Measurements from ENCODE around the gene CFAP69.
"Not testable (repeated sequence)": the region's sequence is repeated elsewhere in the genome, so short reads cannot be mapped to it uniquely, and the experiment has no call there.

CFAP69 gene

DNA sequence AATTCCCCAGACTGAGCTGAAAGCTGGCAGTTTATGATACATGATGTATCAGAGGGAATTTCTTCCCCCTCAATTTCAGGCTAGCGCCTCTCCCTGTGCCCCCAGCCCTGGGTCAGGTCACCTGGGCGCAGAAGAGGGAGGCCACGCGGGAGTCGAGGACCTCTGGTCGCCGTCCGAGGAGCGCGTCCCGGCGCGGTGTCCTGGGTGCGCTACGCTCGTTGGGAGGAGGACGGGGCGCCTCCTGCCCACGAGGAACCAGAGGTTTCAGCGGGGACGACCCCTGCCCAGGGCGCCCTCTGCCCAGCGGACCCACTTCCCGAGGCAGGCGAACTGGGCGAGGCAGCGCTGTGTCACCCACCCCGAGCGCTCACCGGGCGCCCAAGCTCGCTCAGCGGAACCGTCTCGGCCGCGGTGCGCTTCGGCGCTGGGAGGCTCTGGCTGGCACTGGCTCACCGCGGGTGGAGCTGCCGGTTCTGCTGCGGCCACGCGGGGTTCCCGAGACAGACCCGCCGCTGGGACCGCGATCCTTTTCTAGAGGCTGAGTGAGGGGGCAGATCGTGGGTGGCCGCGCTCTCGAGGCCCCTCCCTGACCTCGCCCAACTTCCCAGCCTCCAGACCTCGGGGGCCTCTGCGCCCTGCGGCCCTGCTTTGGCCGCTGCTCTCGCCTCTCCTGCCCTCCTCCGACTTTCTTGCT is 76.0 kb downstream of the CFAP69 start, which contains the start of gene FAM237B:
Gene FAM237B, minus strand, starts transcription at position 504 of the 694 bp plus-strand sequence. CDS start 1,556 bp downstream, outside the sequence.
- intact Hi-C loops (cut with DNase I) = no loop called here
- DNase-seq = peak in 18 of 42 donors; percentile 3 to 48 (median 20)

DNA sequence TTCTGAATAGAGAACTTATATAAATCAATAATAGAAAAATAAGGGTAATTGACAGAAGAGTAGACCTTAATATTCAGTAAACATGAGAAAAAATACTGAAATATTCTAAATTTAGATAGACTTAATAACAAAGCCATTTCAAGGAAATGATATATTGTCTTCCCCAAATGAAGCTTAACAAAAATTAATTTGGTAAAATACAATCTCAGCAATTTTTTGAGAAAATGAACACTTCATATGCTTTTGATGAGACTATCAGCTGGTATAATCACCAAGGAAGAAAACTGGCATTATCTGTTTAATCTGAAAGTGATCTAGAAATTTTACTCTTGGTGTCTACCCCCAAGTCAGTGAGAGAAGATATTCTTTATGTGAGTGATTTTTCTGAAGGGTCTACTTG is 77.9 kb downstream of the CFAP69 start:
- no peak for DNase-seq
- intact Hi-C loops (cut with DNase I) = no loop called here

DNA sequence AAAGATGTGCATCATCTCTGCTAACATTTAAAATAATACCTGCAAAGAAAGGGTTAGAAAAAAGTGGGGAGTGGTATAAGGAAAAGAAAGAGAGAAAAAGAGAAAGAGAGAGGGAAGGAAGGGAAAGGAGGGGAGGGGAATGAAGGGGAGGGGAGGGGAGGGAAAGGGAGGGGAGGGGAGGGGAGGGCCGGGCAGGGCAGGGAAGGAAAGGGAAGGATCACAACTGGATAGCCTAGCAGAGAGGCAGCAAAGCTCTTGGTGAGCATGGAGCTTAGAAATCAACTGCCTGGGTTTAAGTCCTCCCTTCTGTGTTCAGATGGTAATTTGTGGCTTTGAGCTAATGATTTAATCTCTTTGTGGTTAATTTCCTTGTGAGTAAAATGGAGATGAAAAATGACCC is 81.5 kb downstream of the CFAP69 start:
- intact Hi-C loops (cut with DNase I) = no loop called here
- no peak for DNase-seq

DNA sequence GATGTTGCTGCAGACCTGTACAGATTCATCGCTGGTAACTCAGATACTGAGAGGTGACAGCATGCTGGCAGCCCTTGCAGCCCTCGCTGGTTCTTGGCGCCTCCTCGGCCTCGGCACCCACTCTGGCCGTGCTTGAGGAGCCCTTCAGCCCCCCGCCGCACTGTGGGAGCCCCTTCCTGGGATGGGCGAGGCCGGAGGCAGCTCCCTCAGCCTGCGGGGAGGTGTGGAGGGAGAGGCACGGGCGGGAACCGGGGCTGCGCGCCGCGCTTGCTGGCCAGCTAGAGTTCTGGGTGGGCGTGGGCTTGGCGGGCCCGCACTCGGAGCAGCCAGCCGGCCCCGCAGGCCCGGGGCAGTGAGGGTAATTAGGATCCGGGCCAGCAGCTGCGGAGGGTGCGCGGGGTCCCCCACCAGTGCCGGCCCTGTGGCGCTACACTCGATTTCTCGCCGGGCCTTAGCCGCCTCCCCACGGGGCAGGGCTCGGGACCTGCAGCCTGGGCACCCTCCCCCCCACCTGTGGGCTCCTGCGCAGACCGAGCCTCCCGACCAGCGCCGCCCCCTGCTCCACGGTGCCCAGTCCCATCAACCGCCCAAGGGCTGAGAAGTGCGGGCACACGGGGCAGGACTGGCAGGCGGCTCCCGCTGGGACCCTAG is 89.3 kb downstream of the CFAP69 start:
- no peak for DNase-seq
- intact Hi-C loops (cut with DNase I) = no loop called here

DNA sequence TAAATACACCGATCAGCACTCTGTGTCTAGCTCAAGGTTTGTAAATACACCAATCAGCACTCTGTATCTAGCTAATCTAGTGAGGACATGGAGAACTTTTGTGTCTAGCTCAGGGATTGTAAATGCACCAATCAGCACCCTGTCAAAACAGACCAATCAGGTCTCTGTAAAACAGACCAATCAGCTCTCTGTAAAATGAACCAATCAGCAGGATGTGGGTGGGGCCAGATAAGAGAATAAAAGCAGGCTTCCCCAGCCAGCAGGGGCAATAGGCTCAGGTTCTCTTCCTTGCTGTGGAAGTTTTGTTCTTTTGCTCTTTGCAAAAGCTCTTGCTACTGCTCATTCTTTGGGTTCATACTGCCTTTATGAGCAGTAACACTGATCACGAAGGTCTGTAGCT is 90.0 kb downstream of the CFAP69 start:
- intact Hi-C loops (cut with DNase I); DNase-seq: not testable (repeated sequence)

DNA sequence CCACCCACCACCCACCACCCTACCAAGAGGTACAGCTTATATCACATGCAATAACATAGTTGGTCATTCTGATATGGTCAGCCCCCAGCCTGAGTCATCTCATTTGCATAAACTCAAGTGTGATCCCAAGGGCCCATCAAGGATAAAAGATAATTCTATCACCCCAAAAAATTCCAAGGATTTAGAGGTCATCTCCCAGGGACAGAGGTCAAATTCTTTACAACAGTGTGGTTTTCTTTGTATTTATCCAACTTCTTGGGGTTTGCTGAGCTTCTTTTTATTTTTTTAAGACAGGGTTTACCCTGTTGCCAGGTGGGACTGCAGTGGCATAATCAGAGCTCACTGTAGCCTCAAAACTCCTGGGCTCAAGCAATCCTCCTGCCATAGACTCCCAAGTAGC is 92.1 kb downstream of the CFAP69 start:
- intact Hi-C loops (cut with DNase I) = no loop called here
- no peak for DNase-seq

DNA sequence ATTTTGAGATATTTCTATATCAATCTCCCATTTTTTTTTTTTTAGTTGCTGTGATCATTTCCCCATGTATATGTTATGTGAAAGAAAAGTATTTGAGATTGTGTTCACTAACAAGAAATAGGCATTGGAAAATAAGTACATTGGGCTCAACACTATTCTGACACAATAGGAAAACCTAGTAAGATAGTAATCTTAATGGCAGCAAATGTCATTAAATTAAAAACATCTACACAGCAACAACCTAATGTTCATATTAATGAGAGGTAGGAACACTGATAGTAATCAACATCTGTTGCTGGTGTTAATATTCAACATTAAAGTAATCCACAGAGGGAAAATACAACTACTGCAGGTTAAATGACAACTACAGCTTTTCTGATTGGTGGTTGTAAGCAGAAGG is 100.0 kb downstream of the CFAP69 start:
- intact Hi-C loops (cut with DNase I) = loop anchor here (5.0 kb wide), 1 partner anchor 62 kb away; no protein-coding TSS in a partner anchor
- no peak for DNase-seq

DNA sequence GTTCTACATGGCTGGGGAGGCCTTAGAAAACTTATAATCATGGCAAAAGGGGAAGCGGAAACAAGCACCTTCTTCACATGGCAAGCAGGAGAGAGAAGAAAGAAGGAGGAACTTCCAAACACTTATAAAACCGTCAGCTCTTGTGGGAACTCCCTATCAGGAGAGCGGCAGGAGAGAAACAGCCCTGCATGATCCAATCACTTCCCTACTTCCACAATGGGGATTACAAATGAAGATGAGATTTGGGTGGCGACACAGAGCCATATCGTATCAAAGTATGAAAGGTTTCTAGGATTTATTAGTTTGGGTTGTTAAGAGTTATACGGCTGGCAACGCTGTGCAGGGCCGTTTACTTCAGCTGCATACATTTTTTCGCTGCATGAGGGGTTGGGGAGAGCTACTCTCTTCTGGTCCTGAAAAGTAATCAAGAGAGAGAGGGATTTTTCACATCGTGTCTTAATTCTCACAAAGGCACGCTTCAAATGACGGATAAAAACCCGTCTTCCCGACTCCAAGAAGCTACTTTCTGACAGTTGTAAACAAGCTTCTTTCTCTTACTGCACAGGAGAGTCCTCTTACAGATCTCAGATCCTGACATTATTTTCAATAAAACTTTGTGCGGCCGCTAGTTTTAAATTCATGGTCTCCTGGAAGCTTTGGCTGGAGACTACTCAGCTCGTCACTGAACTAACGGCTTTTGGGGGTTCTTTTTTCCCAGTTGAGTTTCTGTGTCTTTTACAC is 100.8 kb downstream of the CFAP69 start:
- peak in 18 of 42 donors; percentile 2 to 54 (median 21) for DNase-seq
- intact Hi-C loops (cut with DNase I) = loop anchor here (5.0 kb wide), 1 partner anchor 62 kb away; no protein-coding TSS in a partner anchor

DNA sequence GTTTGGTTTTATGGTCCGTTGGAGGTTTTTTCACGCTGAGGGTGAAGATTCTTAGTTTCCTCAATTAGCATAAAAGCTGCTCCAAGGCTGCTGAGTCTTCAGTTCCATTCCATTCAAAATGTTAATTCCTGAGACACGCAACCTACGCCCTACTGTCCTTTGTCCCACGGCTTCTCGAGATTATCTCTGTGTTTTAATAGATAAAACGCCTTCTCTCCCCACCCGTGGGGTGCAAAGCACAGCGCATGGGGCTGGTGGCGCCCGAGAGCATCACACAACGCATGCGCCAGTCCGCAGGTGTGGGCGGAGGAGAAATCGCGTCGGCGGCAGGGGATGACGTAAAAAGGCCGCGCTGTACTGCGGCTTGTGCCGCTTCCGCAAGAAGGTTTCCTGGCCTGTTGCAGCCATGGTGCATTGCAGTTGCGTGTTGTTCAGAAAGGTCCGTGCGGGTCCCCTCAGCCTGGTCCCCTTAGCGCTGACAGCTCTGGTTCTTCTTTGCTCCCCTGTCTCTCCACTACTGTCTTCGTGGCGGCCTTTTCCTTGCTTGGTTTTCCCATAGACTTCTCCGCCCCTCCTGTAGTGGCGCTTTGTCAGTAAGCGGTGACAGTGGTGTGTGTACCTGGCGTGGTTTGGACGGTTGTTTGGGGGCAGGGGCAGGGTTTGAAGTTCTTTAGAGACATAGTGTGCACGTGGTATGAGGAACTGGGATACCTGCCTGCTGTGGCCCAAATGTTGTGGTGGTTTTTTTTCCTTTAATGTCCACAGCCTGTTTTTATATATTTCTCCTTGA is 101.6 kb downstream of the CFAP69 start, which contains the start of gene GTPBP10:
Gene GTPBP10, plus strand, starts transcription at position 381 of the 790 bp plus-strand sequence. Its CDS starts 26 bp downstream, at position 407.
- peak; percentile 83 to 97 (median 94) for DNase-seq
- intact Hi-C loops (cut with DNase I) = loop anchor here (5.0 kb wide), 1 partner anchor 61 kb away; no protein-coding TSS in a partner anchor

DNA sequence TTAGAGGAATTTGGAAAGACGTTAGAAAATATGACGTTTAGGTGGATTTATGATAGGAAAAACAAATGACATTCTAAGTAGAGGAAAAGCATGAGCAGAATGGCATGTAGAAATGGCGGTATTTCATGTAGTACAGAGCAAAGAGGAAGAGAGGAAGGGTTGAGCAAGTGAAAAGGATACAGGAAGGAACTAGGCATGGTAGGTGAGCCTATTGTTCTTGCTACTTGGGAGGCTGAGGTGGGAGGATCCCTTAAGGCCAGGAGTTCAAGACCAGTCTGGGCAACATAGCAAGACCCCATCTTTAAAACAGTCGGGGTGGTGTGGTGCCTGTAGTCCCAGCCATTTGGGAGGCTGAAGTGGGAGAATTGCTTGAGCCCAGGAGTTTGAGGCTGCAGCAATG is 102.8 kb downstream of the CFAP69 start:
- intact Hi-C loops (cut with DNase I) = loop anchor here (5.0 kb wide), 1 partner anchor 60 kb away; no protein-coding TSS in a partner anchor
- DNase-seq = no peak

DNA sequence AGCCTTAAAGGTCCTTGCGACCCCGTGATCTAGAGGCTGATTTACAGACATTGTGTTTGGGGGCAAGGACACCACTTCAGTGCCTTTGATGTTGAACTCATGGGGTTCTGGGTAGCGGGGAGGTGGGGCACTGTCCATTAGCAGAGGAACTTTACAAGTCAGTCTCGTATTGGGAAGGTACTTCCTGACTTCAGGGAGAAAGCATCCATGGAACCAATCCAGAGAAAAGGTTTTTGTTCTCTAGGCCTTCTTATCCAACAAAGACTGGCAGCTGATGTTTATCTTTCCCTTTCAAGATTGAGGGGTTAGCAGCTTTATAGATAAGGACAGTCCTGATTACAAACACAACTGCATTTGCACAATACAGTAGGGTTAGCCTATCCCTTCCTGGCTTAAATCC is 104.3 kb downstream of the CFAP69 start:
- intact Hi-C loops (cut with DNase I) = loop anchor here (5.0 kb wide), 1 partner anchor 58 kb away; no protein-coding TSS in a partner anchor
- no peak for DNase-seq

DNA sequence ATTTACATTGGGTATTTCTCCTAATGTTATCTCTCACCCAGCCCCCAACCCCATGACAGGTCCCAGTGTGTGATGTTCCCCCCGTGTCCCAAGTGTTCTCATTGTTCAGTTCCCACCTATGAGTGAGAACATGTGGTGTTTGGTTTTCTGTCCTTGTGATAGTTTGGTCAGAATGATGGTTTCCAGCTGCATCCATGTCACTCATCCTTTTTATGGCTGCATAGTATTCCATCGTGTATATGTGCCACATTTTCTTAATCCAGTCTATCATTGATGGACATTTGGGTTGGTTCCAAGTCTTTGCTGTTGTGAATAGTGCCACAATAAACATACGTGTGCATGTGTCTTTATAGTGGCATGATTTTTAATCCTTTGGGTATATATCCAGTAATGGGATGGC is 105.1 kb downstream of the CFAP69 start:
- intact Hi-C loops (cut with DNase I); DNase-seq: not testable (repeated sequence)

DNA sequence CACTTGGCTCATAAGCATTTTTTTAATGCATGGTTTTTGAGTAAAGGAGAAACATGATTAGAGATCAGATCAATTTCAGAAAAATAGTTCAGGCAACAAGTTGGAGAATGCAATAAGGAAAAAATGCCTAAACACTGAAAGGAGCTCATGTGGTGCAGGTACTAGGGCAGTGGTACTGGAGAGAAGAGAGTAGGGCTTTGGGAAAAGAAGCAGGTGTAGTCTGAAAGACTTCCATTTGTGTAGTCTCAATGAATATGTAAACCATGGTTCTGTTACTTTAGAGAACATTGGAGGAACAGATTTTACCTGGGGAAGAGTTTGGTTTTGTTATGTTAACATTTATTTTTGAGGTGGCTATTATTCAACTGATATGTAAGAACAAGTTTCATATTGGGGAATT is 107.0 kb downstream of the CFAP69 start:
- DNase-seq = no peak
- intact Hi-C loops (cut with DNase I) = no loop called here
